ENCODE results near the gene RNF150.

DNA sequence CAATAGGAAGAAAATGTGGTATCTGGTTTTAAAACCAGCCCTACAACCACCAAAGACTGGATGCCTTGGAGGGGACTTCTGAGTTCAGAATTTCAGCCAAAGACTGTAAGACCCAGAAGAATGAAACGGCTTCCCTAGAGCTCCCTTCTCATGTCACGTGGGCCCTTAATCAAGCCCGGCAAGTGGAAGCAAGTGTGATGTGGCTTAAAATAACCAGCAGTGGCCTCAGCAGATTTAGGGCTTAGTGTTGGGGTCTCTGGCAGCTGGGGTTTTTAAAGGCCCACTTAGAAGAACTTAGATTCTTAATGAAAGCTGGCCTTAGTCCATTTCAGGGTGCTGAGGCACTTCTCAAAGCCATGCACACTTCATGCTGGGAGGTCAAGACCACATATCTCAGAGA is 265.9 kb downstream of the RNF150 start:
- TF ChIP-seq GABPA (IDR thresholded peaks at IDR 0.05 in 1 of 2, conservative IDR thresholded peaks at IDR 0.05 in 1 of 2) (no peak), CTCF (IDR thresholded peaks at IDR 0.05; ENCODE audit: low read depth, low read length, missing input control) (no peak)
